Measurements from ENCODE around the gene ELOB. TPM values are rescaled to one million over a fixed set of nuclear protein-coding genes. Genes with fewer than 3 reads are reported as not detected.
A peak's percentile ranks its signal among the peaks of the same experiment; 100 is the strongest.

ELOB gene
- total RNA-seq, 1 donor from 2014 or later = 196 TPM

- TF ChIP-seq CTCF (IDR thresholded peaks at IDR 0.05) = no peak
- no peak overlapping the region for H3K4me3 ChIP-seq
- H3K36me3 ChIP-seq = no peaks in the 10 kb centered on the region
- peaks cover 11% of the 10 kb centered on the region for H3K9me3 ChIP-seq
- ATAC-seq (no peak), DNase-seq (peak; percentile 19)
- H3K27ac ChIP-seq = no peak overlapping the region
- no peaks in the 10 kb centered on the region for H3K4me1 ChIP-seq
- peaks cover 14% of the 10 kb centered on the region for H3K27me3 ChIP-seq (ENCODE audit: low read depth)
- intact Hi-C loops (cut with DNase I) = no loop called here
Observed at GRCh38 chr16:2808181-2808580, 31.1 kb upstream of the ELOB start.

GRCh38 chr16:2806286-2806685 lies 29.2 kb upstream of the ELOB start:
- Histone ChIP-seq H3K4me3 (no peak overlapping the region), H3K27ac (no peak overlapping the region), H3K36me3 (no peaks in the 10 kb centered on the region), H3K9me3 (peaks cover 11% of the 10 kb centered on the region), H3K4me1 (no peaks in the 10 kb centered on the region), H3K27me3 (ENCODE audit: low read depth) (peaks cover 5% of the 10 kb centered on the region)
- intact Hi-C loops (cut with DNase I) = no loop called here
- DNase-seq (peak; percentile 1), ATAC-seq (no peak)
- no peak for TF ChIP-seq CTCF (IDR thresholded peaks at IDR 0.05)

- intact Hi-C loops (cut with DNase I) = no loop called here
- H3K27ac ChIP-seq = no peak overlapping the region
- peaks cover 11% of the 10 kb centered on the region for H3K9me3 ChIP-seq
- DNase-seq (peak; percentile 13), ATAC-seq (no peak)
- no peak overlapping the region for H3K4me3 ChIP-seq
- peaks cover 5% of the 10 kb centered on the region for H3K27me3 ChIP-seq (ENCODE audit: low read depth)
- H3K36me3 ChIP-seq = no peaks in the 10 kb centered on the region
- no peak for TF ChIP-seq CTCF (IDR thresholded peaks at IDR 0.05)
- no peaks in the 10 kb centered on the region for H3K4me1 ChIP-seq
Observed at GRCh38 chr16:2804728-2805127, 27.6 kb upstream of the ELOB start.

DNA sequence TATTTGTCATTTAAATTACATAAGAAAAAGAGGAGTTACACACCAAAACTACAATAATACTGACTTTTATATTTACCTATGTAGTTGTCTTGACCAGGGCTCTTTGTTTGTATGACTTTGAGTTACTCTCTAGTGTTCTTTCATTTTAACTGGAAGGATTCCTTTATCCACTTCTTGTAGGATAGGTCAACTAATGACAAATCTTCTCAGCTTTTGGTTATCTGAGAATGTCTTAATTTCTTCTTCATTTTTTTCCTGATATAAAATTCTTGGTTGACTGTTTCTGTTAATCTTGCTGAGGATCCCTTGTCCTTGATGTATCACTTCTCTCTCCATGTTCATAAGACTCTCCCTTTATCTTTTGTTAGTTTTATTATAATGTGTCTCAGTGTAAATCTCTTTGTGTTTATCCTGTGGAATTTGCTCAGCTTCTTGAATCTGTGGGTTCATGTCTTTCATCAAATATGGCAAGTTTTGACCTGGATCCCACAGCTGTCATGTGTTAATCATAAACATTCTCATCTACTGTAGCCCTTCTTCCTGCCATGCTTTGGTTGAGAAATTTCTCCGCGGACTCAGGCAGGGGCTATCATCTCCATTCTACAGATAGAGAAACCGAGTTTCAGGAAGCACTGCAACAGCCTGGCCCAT lies 26.6 kb upstream of the ELOB start:
- H3K4me3 ChIP-seq = no peak overlapping the region

GRCh38 chr16:2799859-2800226 lies 22.8 kb upstream of the ELOB start:
- Histone ChIP-seq H3K27me3 (ENCODE audit: low read depth) (peaks cover 12% of the 10 kb centered on the region), H3K9me3 (peaks cover 11% of the 10 kb centered on the region), H3K4me3 (no peak overlapping the region), H3K27ac (peak overlapping the region; percentile 64), H3K4me1 (no peaks in the 10 kb centered on the region), H3K36me3 (no peaks in the 10 kb centered on the region)
- peak; percentile 94 to 96 for ATAC-seq
- DNase-seq = peak; percentile 65
- intact Hi-C loops (cut with DNase I) = no loop called here
- no peak for TF ChIP-seq CTCF (IDR thresholded peaks at IDR 0.05)

More for the DNA sequence above, 26.6 kb upstream of the ELOB start:
- intact Hi-C loops (cut with DNase I) = no loop called here
- no peak for ATAC-seq
- no peak for TF ChIP-seq CTCF (IDR thresholded peaks at IDR 0.05)
- peaks cover 9% of the 10 kb centered on the region for H3K27me3 ChIP-seq (ENCODE audit: low read depth)
- no peaks in the 10 kb centered on the region for H3K36me3 ChIP-seq
- DNase-seq = no peak
- no peaks in the 10 kb centered on the region for H3K4me1 ChIP-seq
- peaks cover 11% of the 10 kb centered on the region for H3K9me3 ChIP-seq
- H3K27ac ChIP-seq = no peak overlapping the region

Measured in lower lobe of right lung (tissue), 2 donors.